ENCODE measurements around the gene PGLYRP3. TPM values are rescaled to one million over a fixed set of nuclear protein-coding genes. Genes with fewer than 3 reads are reported as not detected.

The PGLYRP3 gene, protein sequence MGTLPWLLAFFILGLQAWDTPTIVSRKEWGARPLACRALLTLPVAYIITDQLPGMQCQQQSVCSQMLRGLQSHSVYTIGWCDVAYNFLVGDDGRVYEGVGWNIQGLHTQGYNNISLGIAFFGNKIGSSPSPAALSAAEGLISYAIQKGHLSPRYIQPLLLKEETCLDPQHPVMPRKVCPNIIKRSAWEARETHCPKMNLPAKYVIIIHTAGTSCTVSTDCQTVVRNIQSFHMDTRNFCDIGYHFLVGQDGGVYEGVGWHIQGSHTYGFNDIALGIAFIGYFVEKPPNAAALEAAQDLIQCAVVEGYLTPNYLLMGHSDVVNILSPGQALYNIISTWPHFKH
- total RNA-seq = not detected

DNA sequence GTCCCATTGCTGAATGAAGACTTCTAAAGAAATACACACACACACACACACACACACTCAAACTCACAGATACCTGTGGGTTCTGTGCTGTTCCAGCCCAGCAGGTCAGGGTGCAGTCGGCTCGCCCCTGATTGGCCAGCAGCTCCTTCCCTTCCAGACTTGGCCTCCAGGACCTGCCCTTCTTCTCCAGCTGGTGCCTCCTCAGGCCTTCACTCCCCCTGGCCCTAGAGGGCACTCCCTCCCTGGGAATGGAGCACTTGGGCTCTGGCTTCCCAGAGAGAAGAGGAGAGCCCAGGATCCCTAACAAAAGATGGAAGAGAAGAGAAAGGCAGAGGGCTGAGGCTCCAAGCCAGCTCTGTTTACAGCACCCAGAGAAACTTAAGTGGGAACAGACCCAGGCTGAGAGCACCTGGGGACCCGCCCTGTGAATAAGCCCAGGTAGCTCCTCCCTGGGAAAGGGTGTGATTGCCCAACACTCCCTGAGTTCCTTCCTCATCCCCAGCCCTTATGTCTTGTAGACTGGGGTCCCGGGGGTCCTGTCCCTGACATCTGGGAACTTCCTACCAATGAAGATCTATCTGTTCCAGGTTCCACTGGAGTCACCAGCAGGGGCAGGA lies at the start of gene PGLYRP3:
Gene PGLYRP3, minus strand, starts transcription at position 383 of the 617 bp plus-strand sequence. CDS start 2,287 bp downstream, outside the sequence.

DNA sequence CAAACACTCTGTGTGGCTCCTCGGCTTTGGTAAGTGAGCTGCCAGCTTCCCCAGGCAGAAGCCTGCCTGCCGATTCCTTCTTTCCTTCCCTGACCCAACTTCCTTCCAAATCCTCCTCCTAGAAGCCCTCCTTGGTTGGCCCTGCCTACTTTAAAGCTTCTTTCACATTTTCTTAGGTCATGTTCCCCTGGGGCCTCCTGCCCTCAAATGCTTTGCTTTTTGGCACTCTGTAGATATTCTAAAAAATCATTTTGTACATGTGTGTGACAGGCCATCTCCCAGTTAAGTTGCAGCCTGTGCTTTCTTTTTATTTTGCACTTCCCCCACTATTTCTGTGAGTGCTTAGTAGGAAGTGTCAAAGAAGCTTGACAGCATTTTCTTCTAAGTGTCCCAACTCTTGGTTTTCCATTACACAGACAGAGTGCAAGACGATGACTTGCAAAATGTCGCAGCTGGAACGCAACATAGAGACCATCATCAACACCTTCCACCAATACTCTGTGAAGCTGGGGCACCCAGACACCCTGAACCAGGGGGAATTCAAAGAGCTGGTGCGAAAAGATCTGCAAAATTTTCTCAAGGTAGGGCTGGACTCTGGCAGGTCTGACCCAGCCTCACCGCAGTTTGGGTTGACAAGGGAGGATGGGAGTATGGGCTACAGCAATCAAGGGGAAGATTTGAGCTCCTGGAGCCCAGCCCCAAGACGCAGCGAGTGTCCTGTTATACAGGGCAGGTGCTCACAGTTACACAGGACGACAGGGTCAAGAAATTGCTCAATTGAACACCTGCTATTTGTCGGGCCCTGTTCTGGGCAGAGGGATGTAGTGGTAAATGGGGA lies 45.3 kb upstream of the PGLYRP3 start, which contains the start of gene S100A9:
Gene S100A9, plus strand, starts transcription at position 2 of the 838 bp plus-strand sequence. Its CDS starts 430 bp downstream, at position 432.

DNA sequence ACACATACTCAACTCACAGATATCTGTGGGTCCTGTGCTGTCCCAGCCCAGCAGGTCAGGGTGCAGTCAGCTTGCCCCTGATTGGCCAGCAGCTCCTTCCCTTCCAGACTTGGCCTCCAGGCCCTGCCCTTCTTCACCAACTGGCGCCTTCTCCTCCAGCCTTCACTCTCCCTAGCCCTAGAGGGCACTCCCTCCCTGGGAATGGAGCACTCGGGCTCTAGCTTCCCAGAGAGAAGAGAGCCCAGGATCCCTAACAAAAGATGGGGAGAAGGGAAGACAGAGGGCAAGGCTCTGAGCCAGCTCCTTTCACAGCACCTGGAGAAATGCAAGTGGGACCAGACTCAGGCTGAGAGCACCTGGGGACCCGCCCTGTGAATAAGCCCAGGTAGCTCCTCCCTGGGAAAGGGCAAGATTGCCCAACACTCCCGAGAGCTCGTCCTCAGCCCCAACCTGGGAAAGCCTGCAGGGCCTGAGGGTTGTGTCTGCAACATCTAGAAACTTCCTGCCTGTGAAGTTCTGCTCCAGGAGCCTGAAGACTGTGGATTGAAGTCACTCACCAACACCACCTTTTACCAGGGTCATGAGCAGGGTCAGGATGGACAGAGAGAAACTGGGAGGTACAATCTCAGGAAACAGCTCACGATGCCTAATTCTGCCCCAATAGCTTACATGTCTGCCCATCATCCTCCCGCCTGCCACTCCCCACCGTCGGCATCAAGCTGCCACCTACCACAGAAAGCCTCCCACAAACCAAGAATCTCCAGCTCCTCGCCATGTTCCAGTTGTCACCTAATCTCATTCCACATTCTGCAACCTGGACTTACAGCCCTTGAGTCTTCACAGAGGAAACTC lies 36.0 kb upstream of the PGLYRP3 start, which contains the start of gene PGLYRP4:
Gene PGLYRP4, minus strand, starts transcription at position 331 of the 852 bp plus-strand sequence. CDS start 909 bp downstream, outside the sequence.

DNA sequence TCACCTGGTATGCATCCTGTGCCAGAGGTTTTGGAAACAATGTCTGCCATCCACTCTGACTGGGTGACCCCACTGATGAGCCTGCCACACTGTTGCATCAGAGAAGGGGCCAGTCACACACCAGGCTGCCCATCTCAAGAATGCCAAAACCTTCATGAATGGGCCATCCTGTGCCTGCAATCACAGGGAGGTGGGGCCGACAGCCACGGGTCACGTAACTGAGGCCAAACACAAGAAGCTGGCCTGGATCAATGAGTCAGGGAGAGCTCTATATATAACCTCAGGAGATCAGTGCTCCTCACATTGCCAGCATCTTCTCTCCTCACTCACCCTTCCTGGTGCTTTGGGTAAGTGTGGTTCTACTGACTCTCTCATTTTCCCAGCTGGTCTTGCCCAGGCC lies 53.4 kb downstream of the PGLYRP3 start, which contains the start of gene LORICRIN:
Gene LORICRIN, plus strand, starts transcription at position 301 of the 400 bp plus-strand sequence. CDS start 1,263 bp downstream, outside the sequence.

Other genes with a start within 250 kb of the PGLYRP3 start
- gene SPRR2B, start 241.3 kb downstream of the PGLYRP3 start, total RNA-seq = not detected
- not detected for gene SPRR2E, start 218.4 kb downstream of the PGLYRP3 start, total RNA-seq
- not detected for gene SPRR2F, start 199.4 kb downstream of the PGLYRP3 start, total RNA-seq
- gene SPRR2G, start 162.1 kb downstream of the PGLYRP3 start, total RNA-seq = not detected
- not detected for gene LELP1, start 109.5 kb downstream of the PGLYRP3 start, total RNA-seq
- not detected for gene PRR9, start 95.4 kb downstream of the PGLYRP3 start, total RNA-seq
- gene LORICRIN, start 53.3 kb downstream of the PGLYRP3 start, total RNA-seq = 0.44 TPM
- gene PGLYRP4, start 35.9 kb upstream of the PGLYRP3 start, total RNA-seq = 0.27 TPM
- gene S100A9, start 44.9 kb upstream of the PGLYRP3 start, total RNA-seq = 197 TPM
- 3.5 TPM for gene S100A12, start 62.7 kb upstream of the PGLYRP3 start, total RNA-seq
- gene S100A8, start 78.1 kb upstream of the PGLYRP3 start, total RNA-seq = 23.5 TPM
- gene S100A7A, start 103.6 kb upstream of the PGLYRP3 start, total RNA-seq = not detected
- not detected for gene S100A7, start 147.7 kb upstream of the PGLYRP3 start, total RNA-seq
- gene S100A6, start 223.0 kb upstream of the PGLYRP3 start, total RNA-seq = 36.1 TPM
- not detected for gene S100A5, start 228.0 kb upstream of the PGLYRP3 start, total RNA-seq
- 77.8 TPM for gene S100A4, start 232.9 kb upstream of the PGLYRP3 start, total RNA-seq
- 1.0 TPM for gene S100A3, start 236.3 kb upstream of the PGLYRP3 start, total RNA-seq

Measured in camera-type eye (tissue), 1 donor.